ENCODE results near the gene PAK6.

PAK6 gene

DNA sequence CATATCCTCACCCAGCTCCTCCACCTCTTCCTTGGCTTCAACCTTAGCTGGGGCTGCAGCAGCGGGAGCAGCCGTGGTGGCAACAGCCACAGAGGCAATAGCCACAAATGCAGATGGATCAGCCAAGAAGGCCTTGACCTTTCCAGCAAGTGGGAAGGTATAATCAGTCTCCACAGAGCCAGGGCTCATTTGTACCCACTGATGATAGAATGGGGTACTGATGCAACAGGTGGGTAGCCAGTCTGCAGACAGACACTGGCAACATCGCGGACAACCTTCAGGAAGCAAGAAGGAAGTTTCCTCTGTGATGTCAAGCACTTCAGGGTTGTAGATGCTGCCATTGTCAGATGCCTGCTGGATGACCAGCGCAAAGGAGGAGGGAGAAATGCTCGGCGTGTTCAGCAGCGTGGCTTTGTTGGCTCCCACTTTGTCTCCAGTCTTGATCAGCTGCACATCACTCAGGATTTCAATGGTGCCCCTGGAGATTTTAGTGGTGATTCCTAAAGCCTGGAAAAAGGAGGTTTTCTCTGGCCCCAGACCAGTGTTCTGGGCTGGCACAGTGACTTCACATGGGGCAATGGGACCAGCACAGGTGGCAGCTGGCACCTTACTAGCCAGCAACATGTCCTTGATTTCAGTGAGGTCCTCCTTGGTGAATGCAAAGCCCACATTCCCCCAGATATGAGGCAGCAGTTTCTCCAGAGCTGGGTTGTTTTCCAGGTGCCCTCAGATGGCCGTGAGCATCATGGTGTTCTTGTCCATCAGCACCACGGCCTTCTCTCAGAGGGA is 73.7 kb downstream of the PAK6 start:
- no peak for DNase-seq

- DNase-seq: peak; percentile 35
These were observed 74.9 kb downstream of the PAK6 start for GRCh38 chr15:40313531-40314398.

DNA sequence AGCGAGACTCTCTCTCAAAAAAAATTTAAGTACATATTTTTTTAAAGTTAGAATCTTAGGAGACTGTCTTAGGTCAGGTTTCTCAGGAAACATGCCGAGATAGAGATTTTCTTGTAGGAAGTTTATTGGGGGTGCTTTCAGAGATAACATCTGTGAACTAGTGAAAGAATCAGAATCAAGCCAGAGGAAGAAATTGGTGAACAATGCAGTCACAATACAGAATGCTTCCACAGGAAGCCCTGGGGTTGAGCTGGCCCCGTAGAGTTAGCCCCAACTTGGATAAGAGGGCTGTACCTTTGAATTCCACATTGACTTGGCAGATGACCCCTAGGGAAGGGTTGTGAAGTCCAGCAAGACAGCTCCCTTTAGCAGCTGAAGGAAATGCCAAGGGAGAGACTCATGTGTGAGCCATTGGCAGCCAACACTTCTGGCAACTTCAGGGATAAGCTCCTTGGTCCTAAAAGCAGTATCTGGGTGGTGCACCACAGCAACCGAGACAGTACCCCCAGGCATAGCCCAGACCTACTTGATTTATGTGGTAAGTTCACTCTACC is 75.9 kb downstream of the PAK6 start:
- peak; percentile 83 for DNase-seq

DNA sequence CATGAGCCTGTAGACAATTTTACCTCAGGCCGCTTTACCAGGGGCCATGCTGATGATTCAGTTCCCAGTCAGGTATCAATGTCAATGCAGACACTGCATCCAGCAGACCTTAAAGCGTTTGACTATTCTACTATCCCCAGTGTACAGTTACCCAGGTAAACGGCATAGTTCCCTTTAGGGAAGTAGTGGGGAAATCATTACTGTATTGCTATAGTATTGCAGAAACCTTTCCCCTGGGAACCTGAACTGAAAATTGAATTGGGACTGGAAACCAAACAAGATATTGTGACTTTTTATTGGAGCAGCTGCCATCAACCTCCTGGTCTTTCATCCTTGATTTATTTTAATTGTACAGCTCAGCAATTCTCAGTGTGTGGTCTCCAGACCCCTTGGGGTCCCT is 78.1 kb downstream of the PAK6 start:
- no peak for DNase-seq

GRCh38 chr15:40317580-40317979 is 78.7 kb downstream of the PAK6 start:
- no peak for DNase-seq

DNA sequence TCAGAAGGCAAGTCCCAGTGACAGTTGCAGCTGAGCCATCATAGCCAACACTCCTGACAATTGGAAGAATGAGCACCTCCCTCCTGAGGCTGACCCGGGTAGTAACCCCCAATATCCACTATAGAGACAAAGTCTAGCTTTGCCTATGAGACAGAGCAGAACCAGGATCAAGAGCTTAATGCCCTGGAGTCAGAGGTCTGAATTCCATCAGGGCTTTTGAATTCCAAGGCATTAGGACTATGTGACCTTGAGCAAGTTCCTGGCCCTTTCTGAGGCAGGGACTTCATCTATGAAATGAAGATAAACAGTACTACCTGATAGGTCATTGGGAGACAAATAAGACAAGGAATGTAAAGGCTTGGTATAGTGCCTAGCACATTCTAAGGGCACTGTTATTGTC is 81.5 kb downstream of the PAK6 start:
- DNase-seq: no peak

DNA sequence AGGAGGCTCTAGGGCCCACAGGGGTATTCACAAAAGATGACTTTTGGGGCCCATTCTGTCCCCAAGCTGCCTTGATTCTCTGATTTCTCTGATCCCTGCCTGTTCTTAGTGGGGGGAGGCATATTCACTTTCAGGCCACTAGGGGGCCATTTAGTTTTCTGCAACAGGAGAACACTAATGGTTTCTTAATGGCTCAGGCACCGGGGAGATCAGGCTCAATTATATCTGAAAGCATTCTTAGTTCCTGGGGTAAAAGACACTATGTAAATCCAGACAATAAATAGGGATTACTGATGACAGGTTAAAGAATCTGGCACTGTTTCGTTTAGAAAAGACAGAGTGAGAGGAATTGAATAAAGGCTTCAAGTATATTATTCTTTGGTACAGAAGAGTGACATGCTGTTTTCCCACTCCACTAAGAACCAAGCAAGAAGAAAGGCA is 82.1 kb downstream of the PAK6 start:
- DNase-seq: peak; percentile 66

DNA sequence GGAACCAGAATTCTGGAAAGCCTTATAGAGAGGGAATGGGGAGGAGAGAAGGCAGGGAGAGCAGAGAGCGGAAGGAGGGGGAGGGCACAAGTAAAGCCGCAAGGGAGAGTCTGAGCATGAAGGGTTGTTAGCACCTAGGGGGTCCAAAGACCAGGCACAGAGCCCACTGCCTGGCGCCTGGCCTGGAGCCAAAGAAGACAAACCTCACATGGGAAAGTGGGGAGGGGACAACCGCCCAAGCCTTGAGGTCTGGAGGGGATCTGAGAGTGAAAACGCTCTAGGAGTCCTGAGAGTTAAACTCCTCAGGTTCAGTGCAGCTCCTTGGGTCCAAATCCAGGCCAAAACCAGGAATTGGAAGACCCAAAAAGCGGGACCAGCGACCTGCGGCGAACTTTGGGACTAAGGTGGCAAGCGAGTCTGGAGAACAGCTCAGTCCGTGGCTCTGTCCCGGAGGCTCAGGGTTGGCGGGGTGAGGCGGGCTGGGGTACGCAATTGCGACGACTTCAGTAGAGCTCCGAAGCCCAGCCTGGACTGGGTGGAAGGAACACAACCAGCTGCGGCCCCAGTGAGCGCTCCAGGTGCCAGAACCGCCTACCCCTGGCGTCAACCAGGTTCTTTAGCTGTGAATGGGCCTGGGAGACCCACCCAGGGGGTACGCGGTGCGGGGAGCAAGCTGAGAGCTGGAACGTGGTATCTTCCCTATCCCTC is 83.8 kb downstream of the PAK6 start:
- no peak for DNase-seq

DNA sequence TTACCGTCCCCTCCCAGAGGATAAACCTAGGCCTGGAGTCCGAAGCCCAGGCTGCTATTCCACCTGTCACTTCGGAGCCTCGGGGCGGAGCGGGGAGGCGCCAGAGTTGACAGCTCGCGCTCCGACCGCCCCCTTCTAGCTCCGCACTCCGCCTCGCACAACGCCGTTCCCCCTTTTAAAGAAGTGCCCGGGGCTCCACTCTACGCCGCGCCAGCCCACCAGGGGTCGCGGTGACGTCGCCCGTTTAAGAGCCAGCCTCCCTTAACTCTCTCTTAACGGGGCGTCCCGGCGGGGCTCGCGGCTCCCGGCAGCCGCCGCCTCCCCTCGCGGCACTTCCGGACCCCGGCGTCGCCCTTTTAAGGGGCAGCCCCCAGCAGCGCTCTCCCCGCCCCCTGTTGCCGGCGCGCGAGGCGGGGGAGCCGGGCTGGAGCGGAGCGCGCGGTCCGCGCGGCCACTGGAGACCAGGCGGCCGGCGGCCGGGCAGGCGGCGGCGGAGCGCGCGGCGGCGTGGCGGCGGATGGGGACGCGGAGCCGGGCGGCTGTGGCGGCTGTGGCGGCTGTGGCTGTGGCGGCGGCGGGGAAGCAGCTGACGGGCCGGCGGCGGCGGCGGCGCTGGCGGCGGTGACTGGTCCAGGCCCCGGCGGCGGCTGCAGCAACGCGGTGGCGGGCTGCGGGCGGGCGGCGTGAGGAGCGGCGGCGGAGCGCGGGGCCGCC is 84.5 kb downstream of the PAK6 start, which contains the start of gene INAFM2:
Gene INAFM2 (plus strand): TSS at position 454 of the 714 bp plus-strand sequence. CDS start 364 bp downstream, outside the sequence.
- DNase-seq: peak; percentile 96

GRCh38 chr15:40323953-40324937 is 85.4 kb downstream of the PAK6 start:
- no peak for DNase-seq

- DNase-seq: no peak
These were observed 86.3 kb downstream of the PAK6 start for GRCh38 chr15:40325188-40325587.

DNA sequence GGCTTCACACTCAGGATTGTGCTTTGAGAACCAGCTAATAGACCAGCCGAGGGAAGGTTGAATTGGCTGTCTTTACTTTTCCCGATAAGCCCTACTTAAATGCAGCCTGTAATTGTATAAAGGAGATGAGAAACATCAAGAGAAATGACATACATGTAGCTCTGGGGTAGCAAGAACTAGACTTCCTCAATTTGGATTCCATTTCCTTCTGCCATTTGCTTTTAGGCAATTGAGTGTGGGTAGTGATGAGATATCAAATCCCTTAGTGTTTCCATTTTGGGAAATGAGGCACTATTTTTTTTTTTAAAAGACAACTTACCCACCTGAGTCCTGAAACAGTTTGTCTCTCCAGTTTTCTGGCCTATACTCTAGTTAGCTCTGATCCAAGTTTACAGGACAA is 86.8 kb downstream of the PAK6 start:
- no peak for DNase-seq

All from EL (cell line).